HepG2 (cell line): Measurements from ENCODE around the gene CXXC5. TPM values are rescaled to one million over a fixed set of nuclear protein-coding genes. Genes with fewer than 3 reads are reported as not detected.

ENCODE experiments used
- FOXA3 ChIP-seq: IDR thresholded peaks from 2 replicates; pipeline ENCODE4 v1.6.1; 2016; ENCODE audit warnings: missing genetic modification reagents, missing compliant biosample characterization
- HDAC1 ChIP-seq: sonication (generic); formaldehyde crosslinking; IDR thresholded peaks from 2 replicates; pipeline ENCODE4 v1.5.1; 2020; ENCODE audit warnings: mild to moderate bottlenecking, missing genetic modification reagents
- HNRNPL ChIP-seq: fragments of 200-400 bp; formaldehyde crosslinking; IDR thresholded peaks from 2 replicates; pipeline ENCODE4 v1.6.1; 2017; ENCODE audit warnings: mild to moderate bottlenecking, low read depth, low read length
- SALL1 ChIP-seq: sonication (generic); formaldehyde crosslinking; IDR thresholded peaks from 2 replicates; pipeline ENCODE4 v1.8.0; 2022; ENCODE audit warnings: mild to moderate bottlenecking, missing genetic modification reagents
- SATB2 ChIP-seq: sonication (generic); formaldehyde crosslinking; IDR thresholded peaks from 2 replicates; pipeline ENCODE4 v1.5.0; 2020; ENCODE audit warnings: missing genetic modification reagents
- TCF12 ChIP-seq, 2 experiments: fragments of 450-650 bp in 1 of 2; sonication (generic) in 1 of 2; formaldehyde crosslinking in 1 of 2; IDR thresholded peaks; 2 replicates each; pipeline versions ENCODE4 v1.6.1 to v1.8.0; 2017 to 2022; ENCODE audit warnings: antibody characterized with exemption in 1 of 2, mild to moderate bottlenecking in 1 of 2, missing genetic modification reagents in 1 of 2, moderate library complexity in 1 of 2
- ZBTB42 ChIP-seq: sonication (generic); formaldehyde crosslinking; IDR thresholded peaks from 2 replicates; pipeline ENCODE4 v1.5.0; 2020; ENCODE audit warnings: mild to moderate bottlenecking, missing genetic modification reagents
- ZMYM3 ChIP-seq: sonication (generic); formaldehyde crosslinking; IDR thresholded peaks from 2 replicates; pipeline ENCODE4 v1.5.1; 2020; ENCODE audit warnings: mild to moderate bottlenecking, missing genetic modification reagents
- ZNF136 ChIP-seq: sonication (generic); formaldehyde crosslinking; IDR thresholded peaks from 2 replicates; pipeline ENCODE4 v1.8.1; 2022; ENCODE audit warnings: low read depth, mild to moderate bottlenecking, moderate library complexity, missing genetic modification reagents
- ZNF274 ChIP-seq: sonication (generic); formaldehyde crosslinking; IDR thresholded peaks from 2 replicates; pipeline ENCODE4 v1.5.1; 2020; ENCODE audit warnings: mild to moderate bottlenecking, missing genetic modification reagents
- ZNF629 ChIP-seq: sonication (generic); formaldehyde crosslinking; conservative IDR thresholded peaks from 2 replicates; pipeline ENCODE4 v1.5.0; 2020; ENCODE audit warnings: missing genetic modification reagents
- ZNF83 ChIP-seq: sonication (generic); formaldehyde crosslinking; IDR thresholded peaks from 2 replicates; pipeline ENCODE4 v1.4.0; 2020; ENCODE audit warnings: missing genetic modification reagents, mild to moderate bottlenecking, borderline replicate concordance
- ZNF891 ChIP-seq: sonication (generic); formaldehyde crosslinking; IDR thresholded peaks from 2 replicates; pipeline ENCODE4 v1.5.0; 2020; ENCODE audit warnings: mild to moderate bottlenecking, missing genetic modification reagents
- polyA plus RNA-seq, 8 experiments: library from polyadenylated mRNA; depleted of rRNA in 3 of 8; stranded (reverse) in 7 of 8; unstranded in 1 of 8; fragments of >200 nt; fragmentation: Illumina TruSeq in 4 of 8; extraction: Trizol in 4 of 8; gene quantifications; 2 replicates each; pipeline versions ENCODE4 v1.2.1 to v1.2.3, GENCODE V29; 2011 to 2016; ENCODE audit warnings: low read depth in 4 of 8, missing spikeins in 1 of 8, mixed read lengths in 1 of 8; ENCODE audit not compliant: insufficient read depth in 1 of 8
- total RNA-seq, 5 experiments: library from RNA; depleted of rRNA; stranded (reverse); fragments of >200 nt; fragmentation: Illumina TruSeq; extraction: Trizol; gene quantifications; 2 replicates each; pipeline ENCODE4 v1.2.3, GENCODE V29; 2016; ENCODE audit warnings: low read depth in 1 of 5
- TF ChIP-seq, protein P1 (sequence below): sonication (generic); formaldehyde crosslinking; IDR thresholded peaks from 2 replicates; pipeline ENCODE4 v1.4.0; 2020; ENCODE audit warnings: missing genetic modification reagents, mild to moderate bottlenecking, borderline replicate concordance
- TF ChIP-seq, protein P2 (sequence below): sonication (generic); formaldehyde crosslinking; conservative IDR thresholded peaks from 2 replicates; pipeline ENCODE4 v1.4.0; 2020; ENCODE audit warnings: missing genetic modification reagents
- TF ChIP-seq, protein P3 (sequence below): sonication (generic); formaldehyde crosslinking; IDR thresholded peaks from 2 replicates; pipeline ENCODE4 v1.4.0; 2020; ENCODE audit warnings: missing genetic modification reagents
- TF ChIP-seq, protein P4 (sequence below): sonication (generic); formaldehyde crosslinking; IDR thresholded peaks from 2 replicates; pipeline ENCODE4 v1.4.0; 2020; ENCODE audit warnings: mild to moderate bottlenecking, missing genetic modification reagents, borderline replicate concordance
- TF ChIP-seq, protein P5 (sequence below): sonication (generic); formaldehyde crosslinking; IDR thresholded peaks from 2 replicates; pipeline ENCODE4 v1.4.0; 2020; ENCODE audit warnings: missing genetic modification reagents, borderline replicate concordance

CXXC5 gene
- total and polyA plus RNA-seq, 2 of the 13 experiments (the other 11 are each of a cell fraction or from before 2014, with no cell fraction given): 32.3 to 33.0 TPM

DNA sequence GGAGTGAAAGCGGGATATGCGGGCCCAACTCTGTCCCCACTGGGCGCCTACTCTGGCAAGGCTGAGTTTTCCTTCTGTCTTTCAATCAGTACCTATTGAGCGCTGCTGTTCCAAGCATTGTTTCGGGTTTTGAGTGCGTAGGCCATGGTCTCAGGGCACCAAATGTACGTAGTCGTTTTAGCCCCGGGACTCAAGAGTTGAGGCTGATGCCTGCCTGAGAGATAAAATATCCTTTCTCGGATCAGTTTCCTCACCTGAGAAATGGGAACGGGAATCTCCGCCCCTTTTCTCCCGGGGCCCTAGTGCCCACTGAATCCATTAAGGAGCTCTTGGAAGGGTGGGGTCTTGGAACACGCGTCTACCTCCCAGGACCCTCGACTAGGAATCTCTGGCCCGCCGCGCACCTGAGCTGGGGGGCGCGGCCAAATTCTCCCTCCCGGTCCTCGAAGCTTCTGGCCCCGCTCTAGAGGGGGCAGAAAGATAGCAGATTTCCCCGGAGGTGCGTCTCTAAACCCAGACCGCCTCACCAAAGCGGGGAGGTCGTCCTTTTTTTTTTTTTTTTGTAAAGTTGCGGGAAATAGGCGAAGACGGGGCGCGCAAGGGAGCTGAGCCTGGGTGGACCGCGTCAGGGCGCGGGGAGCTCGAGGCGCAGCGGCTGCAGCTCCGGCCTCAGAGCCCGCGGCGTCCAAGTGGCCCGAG, 494 bp upstream of the CXXC5 start (continued):
- TF ChIP-seq, protein P1, sequence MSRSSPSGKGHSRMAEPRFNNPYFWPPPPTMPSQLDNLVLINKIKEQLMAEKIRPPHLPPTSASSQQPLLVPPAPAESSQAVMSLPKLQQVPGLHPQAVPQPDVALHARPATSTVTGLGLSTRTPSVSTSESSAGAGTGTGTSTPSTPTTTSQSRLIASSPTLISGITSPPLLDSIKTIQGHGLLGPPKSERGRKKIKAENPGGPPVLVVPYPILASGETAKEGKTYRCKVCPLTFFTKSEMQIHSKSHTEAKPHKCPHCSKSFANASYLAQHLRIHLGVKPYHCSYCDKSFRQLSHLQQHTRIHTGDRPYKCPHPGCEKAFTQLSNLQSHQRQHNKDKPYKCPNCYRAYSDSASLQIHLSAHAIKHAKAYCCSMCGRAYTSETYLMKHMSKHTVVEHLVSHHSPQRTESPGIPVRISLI: 0 out of 2 replicates have a peak, but pooled peaks have one; percentile 28
- TF ChIP-seq HNRNPL (0 out of 2 replicates have a peak, but pooled peaks have one; percentile 21), ZBTB42 (CRISPR knock-in tag) (no peak), ZNF83 (CRISPR knock-in tag) (no peak), TCF12 (IDR thresholded peaks at IDR 0.05) (no peak), TCF12 (CRISPR knock-in tag; IDR thresholded peaks at IDR 0.05) (0 out of 2 replicates have a peak, but pooled peaks have one; percentile 41), SALL1 (CRISPR knock-in tag) (no peak), ZNF629 (CRISPR knock-in tag) (peak; percentile 96), ZNF891 (CRISPR knock-in tag) (no peak), FOXA3 (CRISPR knock-in tag) (no peak), SATB2 (0 out of 2 replicates have a peak, but pooled peaks have one; percentile 10), ZNF136 (CRISPR knock-in tag) (no peak), ZNF274 (CRISPR knock-in tag) (no peak), HDAC1 (CRISPR knock-in tag) (peak; percentile 1; the same call in 1 of the 2 replicates), ZMYM3 (CRISPR knock-in tag) (peak; percentile 49; the same call in 1 of the 2 replicates)
- TF ChIP-seq, protein P2, sequence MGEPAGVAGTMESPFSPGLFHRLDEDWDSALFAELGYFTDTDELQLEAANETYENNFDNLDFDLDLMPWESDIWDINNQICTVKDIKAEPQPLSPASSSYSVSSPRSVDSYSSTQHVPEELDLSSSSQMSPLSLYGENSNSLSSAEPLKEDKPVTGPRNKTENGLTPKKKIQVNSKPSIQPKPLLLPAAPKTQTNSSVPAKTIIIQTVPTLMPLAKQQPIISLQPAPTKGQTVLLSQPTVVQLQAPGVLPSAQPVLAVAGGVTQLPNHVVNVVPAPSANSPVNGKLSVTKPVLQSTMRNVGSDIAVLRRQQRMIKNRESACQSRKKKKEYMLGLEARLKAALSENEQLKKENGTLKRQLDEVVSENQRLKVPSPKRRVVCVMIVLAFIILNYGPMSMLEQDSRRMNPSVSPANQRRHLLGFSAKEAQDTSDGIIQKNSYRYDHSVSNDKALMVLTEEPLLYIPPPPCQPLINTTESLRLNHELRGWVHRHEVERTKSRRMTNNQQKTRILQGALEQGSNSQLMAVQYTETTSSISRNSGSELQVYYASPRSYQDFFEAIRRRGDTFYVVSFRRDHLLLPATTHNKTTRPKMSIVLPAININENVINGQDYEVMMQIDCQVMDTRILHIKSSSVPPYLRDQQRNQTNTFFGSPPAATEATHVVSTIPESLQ (CRISPR knock-in tag): no peak
- TF ChIP-seq, protein P3, sequence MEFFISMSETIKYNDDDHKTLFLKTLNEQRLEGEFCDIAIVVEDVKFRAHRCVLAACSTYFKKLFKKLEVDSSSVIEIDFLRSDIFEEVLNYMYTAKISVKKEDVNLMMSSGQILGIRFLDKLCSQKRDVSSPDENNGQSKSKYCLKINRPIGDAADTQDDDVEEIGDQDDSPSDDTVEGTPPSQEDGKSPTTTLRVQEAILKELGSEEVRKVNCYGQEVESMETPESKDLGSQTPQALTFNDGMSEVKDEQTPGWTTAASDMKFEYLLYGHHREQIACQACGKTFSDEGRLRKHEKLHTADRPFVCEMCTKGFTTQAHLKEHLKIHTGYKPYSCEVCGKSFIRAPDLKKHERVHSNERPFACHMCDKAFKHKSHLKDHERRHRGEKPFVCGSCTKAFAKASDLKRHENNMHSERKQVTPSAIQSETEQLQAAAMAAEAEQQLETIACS: no peak
- TF ChIP-seq, protein P4, sequence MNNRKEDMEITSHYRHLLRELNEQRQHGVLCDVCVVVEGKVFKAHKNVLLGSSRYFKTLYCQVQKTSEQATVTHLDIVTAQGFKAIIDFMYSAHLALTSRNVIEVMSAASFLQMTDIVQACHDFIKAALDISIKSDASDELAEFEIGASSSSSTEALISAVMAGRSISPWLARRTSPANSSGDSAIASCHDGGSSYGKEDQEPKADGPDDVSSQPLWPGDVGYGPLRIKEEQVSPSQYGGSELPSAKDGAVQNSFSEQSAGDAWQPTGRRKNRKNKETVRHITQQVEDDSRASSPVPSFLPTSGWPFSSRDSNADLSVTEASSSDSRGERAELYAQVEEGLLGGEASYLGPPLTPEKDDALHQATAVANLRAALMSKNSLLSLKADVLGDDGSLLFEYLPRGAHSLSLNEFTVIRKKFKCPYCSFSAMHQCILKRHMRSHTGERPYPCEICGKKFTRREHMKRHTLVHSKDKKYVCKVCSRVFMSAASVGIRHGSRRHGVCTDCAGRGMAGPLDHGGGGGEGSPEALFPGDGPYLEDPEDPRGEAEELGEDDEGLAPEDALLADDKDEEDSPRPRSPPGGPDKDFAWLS: no peak
- TF ChIP-seq, protein P5, sequence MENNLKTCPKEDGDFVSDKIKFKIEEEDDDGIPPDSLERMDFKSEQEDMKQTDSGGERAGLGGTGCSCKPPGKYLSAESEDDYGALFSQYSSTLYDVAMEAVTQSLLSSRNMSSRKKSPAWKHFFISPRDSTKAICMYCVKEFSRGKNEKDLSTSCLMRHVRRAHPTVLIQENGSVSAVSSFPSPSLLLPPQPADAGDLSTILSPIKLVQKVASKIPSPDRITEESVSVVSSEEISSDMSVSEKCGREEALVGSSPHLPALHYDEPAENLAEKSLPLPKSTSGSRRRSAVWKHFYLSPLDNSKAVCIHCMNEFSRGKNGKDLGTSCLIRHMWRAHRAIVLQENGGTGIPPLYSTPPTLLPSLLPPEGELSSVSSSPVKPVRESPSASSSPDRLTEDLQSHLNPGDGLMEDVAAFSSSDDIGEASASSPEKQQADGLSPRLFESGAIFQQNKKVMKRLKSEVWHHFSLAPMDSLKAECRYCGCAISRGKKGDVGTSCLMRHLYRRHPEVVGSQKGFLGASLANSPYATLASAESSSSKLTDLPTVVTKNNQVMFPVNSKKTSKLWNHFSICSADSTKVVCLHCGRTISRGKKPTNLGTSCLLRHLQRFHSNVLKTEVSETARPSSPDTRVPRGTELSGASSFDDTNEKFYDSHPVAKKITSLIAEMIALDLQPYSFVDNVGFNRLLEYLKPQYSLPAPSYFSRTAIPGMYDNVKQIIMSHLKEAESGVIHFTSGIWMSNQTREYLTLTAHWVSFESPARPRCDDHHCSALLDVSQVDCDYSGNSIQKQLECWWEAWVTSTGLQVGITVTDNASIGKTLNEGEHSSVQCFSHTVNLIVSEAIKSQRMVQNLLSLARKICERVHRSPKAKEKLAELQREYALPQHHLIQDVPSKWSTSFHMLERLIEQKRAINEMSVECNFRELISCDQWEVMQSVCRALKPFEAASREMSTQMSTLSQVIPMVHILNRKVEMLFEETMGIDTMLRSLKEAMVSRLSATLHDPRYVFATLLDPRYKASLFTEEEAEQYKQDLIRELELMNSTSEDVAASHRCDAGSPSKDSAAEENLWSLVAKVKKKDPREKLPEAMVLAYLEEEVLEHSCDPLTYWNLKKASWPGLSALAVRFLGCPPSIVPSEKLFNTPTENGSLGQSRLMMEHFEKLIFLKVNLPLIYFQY (CRISPR knock-in tag): no peak
